SH-SY5Y (cell line): Measurements from ENCODE around the gene LIN9.

Source experiments
- GATA2 ChIP-seq: IDR thresholded peaks from 2 replicates; pipeline ENCODE4 v1.6.1; 2011; ENCODE audit warnings: mild to moderate bottlenecking, low read depth, low read length
- GATA3 ChIP-seq: IDR thresholded peaks from 2 replicates; pipeline ENCODE4 v1.6.1; 2011; ENCODE audit warnings: low read depth, mild to moderate bottlenecking, low read length, moderate library complexity

DNA sequence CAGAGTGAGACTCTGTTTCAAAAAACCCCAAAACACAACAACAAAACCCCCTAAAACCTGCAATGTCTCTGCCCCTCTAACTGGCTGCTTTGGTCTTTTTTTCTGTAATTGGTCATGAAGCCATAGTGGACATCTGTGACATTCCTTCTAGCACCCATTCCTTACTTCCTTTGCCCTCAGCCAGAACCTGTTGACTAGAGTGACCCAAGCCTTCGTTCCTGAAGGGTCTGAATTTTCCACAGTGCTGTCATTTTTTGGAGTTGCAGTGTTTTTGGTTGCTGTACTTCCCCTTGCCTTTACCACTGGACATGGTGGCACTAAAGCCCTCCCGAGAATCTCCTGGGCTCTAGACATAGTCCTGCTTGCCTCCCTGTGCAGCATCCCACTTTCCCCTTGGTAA lies 48.5 kb upstream of the LIN9 start:
- TF ChIP-seq GATA2 (no peak), GATA3 (no peak)
